Osteoblast (primary cell): ENCODE measurements around the gene GREB1. TPM values are rescaled to one million over a fixed set of nuclear protein-coding genes. Genes with fewer than 3 reads are reported as not detected.

Experiments used
- DNase-seq: peaks from one replicate; pipeline ENCODE4 v3.0.0; 2011; ENCODE audit warnings: low spot score, mixed read lengths; ENCODE audit not compliant: insufficient read length; ENCODE audit errors: missing footprints
- H2AFZ ChIP-seq: 2 replicates; pipeline ENCODE4 v1.6.0; 2011; ENCODE audit warnings: mild to moderate bottlenecking, low read length
- H3K27ac ChIP-seq: 2 replicates; pipeline ENCODE4 v1.5.1; 2011; ENCODE audit warnings: mild to moderate bottlenecking, low read depth, low read length, moderate library complexity
- H3K27me3 ChIP-seq: 2 replicates; pipeline ENCODE4 v1.6.0; 2012; ENCODE audit warnings: mild to moderate bottlenecking, control low read depth, inconsistent platforms, low read length, moderate library complexity; ENCODE audit not compliant: insufficient read depth
- H3K36me3 ChIP-seq: 2 replicates; pipeline ENCODE4 v1.5.1; 2011; ENCODE audit warnings: mild to moderate bottlenecking, low read length, control low read depth, moderate library complexity; ENCODE audit not compliant: insufficient read depth
- H3K4me1 ChIP-seq: 2 replicates; pipeline ENCODE4 v1.5.1; 2011; ENCODE audit warnings: mild to moderate bottlenecking, low read length, control low read depth, moderate library complexity; ENCODE audit not compliant: insufficient read depth
- H3K4me2 ChIP-seq: 2 replicates; pipeline ENCODE4 v1.6.0; 2011; ENCODE audit warnings: mild to moderate bottlenecking, low read length; ENCODE audit not compliant: insufficient read depth
- H3K4me3 ChIP-seq: fragments of 200-600 bp; sonication (generic); 3 replicates; pipeline ENCODE4 v1.5.1; 2012; ENCODE audit warnings: mild to moderate bottlenecking, low read length, inconsistent platforms; ENCODE audit not compliant: insufficient read depth
- H3K79me2 ChIP-seq: 2 replicates; pipeline ENCODE4 v1.6.0; 2012; ENCODE audit warnings: mild to moderate bottlenecking, low read length, control low read depth, inconsistent platforms; ENCODE audit not compliant: insufficient read depth
- H3K9me3 ChIP-seq: 2 replicates; pipeline ENCODE4 v1.5.1; 2011; ENCODE audit warnings: low read depth, low read length, control low read depth
- H4K20me1 ChIP-seq: 2 replicates; pipeline ENCODE4 v1.6.0; 2012; ENCODE audit warnings: mild to moderate bottlenecking, low read length, control low read depth; ENCODE audit not compliant: insufficient read depth
- total RNA-seq: library from RNA; depleted of rRNA; stranded (reverse); fragments of >200 nt; gene quantifications from 2 replicates; pipeline ENCODE4 v1.2.3, GENCODE V29; 2012
- TF ChIP-seq, protein P1 (sequence below): IDR thresholded peaks from 2 replicates; pipeline ENCODE4 v1.5.1; 2011; ENCODE audit warnings: mild to moderate bottlenecking, low read depth, low read length, moderate library complexity; ENCODE audit errors: extremely low read depth

Gene GREB1
- total RNA-seq, 1 donor: 1.1 TPM

DNA sequence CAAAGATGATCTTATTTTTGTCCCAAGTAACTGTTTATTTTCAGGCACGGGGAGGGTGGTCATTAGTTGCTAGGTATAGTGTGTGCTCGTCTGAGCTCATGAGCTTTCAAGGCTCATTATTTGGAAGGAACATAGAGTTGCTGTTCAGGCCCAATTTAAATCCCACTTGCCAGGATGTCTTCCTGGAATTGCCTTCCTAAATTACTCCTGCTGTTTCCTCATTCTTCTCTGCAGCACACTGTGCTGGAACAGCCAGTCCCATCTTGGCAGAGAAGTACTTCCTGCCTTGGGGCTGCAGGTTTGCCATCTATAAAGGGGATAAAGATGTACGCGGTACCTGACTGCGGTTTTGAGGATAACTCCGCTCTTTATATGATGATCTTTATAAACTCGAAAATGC lies 37.3 kb downstream of the GREB1 start:
- H3K27ac ChIP-seq: no peak overlapping the region
- H3K4me2 ChIP-seq: no peak overlapping the region
- DNase-seq: no peak
- TF ChIP-seq, protein P1, sequence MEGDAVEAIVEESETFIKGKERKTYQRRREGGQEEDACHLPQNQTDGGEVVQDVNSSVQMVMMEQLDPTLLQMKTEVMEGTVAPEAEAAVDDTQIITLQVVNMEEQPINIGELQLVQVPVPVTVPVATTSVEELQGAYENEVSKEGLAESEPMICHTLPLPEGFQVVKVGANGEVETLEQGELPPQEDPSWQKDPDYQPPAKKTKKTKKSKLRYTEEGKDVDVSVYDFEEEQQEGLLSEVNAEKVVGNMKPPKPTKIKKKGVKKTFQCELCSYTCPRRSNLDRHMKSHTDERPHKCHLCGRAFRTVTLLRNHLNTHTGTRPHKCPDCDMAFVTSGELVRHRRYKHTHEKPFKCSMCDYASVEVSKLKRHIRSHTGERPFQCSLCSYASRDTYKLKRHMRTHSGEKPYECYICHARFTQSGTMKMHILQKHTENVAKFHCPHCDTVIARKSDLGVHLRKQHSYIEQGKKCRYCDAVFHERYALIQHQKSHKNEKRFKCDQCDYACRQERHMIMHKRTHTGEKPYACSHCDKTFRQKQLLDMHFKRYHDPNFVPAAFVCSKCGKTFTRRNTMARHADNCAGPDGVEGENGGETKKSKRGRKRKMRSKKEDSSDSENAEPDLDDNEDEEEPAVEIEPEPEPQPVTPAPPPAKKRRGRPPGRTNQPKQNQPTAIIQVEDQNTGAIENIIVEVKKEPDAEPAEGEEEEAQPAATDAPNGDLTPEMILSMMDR: no peak
- no peaks in the 10 kb centered on the region for H3K36me3 ChIP-seq
- no peaks in the 10 kb centered on the region for H3K27me3 ChIP-seq
- H3K79me2 ChIP-seq: no peaks in the 10 kb centered on the region
- H2AFZ ChIP-seq: no peak overlapping the region
- H3K4me3 ChIP-seq: no peak overlapping the region
- no peaks in the 10 kb centered on the region for H4K20me1 ChIP-seq
- no peaks in the 10 kb centered on the region for H3K4me1 ChIP-seq
- H3K9me3 ChIP-seq: no peaks in the 10 kb centered on the region

DNA sequence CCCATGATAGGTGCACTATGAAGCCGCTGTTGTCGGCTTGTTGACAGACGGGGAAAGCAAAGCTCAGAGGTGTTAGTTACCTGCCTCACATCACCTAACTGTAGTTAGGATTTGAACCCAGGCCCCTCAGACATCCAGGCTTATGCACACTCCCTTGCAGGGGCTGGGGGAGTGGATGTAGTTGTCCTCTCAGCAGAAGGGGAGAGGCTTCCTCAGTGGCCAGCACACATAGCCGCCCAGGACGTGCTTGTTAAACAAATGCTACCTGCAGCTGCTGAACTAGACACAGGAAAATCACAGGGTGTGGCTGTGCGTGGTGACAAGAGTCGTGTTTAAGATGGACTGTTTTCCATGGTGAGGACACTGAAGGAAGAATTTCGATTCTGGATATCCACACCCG lies 39.2 kb downstream of the GREB1 start:
- Histone ChIP-seq H4K20me1 (no peaks in the 10 kb centered on the region), H3K79me2 (no peaks in the 10 kb centered on the region), H3K4me1 (no peaks in the 10 kb centered on the region), H3K9me3 (no peaks in the 10 kb centered on the region), H3K4me3 (no peak overlapping the region), H3K27ac (no peak overlapping the region), H3K4me2 (no peak overlapping the region), H2AFZ (no peak overlapping the region), H3K36me3 (no peaks in the 10 kb centered on the region), H3K27me3 (no peaks in the 10 kb centered on the region)
- DNase-seq: peak; percentile 69
- TF ChIP-seq, protein P1: no peak

DNA sequence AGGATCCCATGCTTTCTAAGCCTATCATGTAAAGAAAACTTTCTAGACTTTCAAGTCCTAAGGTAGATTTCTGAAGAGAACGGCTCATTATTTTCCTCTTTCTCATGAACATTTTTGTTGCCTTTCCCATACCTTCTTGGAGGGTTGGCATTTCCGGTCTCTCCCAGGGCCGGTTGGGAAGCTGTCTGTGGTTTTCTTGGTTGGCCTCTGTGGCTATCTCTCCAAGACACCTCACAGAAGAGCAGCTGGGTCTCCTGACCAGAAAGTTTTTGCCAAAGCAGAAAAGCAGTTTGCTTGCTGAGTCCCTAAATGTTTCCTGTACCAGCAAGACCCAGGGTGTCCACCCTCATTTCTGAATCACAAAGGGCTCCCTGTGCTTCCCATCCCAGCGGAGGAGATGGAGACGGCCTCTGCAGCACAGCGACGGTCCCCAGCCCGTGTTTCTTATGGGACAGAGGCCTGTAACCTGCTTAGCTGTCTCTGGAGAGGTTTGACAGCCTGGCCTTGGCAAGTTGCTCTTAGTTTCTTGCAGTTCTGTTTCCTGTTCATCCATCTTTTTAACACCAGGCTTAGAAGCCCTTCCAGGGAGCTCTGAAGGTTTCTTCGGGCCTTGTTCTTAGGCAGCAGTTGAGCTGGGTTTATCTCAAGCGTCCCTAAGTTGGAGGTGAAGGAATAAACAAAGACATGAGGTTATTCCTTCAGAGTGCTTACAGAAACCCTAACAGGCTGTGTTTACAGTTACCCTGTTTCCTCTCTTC lies 39.8 kb downstream of the GREB1 start:
- Histone ChIP-seq H3K36me3 (no peaks in the 10 kb centered on the region), H3K4me3 (no peak overlapping the region), H3K27ac (no peak overlapping the region), H3K9me3 (no peaks in the 10 kb centered on the region), H2AFZ (no peak overlapping the region), H4K20me1 (no peaks in the 10 kb centered on the region), H3K79me2 (no peaks in the 10 kb centered on the region), H3K27me3 (no peaks in the 10 kb centered on the region), H3K4me2 (no peak overlapping the region), H3K4me1 (no peaks in the 10 kb centered on the region)
- TF ChIP-seq, protein P1: no peak
- no peak for DNase-seq

DNA sequence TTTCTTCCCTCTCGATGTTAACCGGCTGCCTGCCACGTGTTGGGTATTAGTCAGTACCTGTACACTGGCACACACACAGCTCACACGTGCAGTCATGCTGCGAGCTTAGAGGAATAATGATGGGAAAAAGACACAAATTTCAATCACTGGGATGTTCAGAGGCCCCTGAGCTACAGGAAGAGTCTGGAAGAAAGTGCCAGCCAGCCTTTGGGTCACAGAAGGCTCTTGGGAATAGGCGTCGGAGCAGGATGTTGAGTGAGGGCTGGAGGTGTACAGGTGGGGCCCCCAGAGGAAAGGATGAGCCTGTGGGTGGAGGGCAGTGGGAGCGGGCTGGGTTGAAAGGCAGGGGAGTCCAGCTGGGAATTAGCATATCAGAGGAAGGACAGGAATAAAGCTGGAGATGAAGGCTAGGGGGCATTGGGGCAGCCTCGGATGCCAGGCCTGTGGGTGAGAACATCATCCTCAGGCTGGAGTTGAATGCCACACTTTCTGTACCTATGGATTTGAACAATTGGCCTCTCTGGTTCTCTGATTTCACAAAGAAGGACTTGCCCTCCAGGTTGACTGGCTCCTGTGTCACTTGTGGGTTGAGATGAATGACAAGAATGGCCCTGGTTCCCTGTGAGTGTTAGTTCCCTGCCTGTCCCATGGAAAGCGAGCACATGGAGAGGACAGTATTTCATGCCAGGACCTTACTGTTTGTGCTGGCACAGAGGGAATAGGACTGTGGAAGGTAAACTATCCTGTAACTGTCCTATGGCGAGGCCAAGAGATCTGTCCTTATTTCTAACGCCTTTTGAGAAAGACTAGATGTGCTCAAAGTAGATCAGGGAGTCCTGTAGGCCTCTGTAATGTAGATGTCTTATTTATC lies 40.6 kb downstream of the GREB1 start:
- Histone ChIP-seq H3K4me3 (no peak overlapping the region), H3K9me3 (no peaks in the 10 kb centered on the region), H3K4me2 (no peak overlapping the region), H3K4me1 (no peaks in the 10 kb centered on the region), H2AFZ (no peak overlapping the region), H4K20me1 (no peaks in the 10 kb centered on the region), H3K36me3 (no peaks in the 10 kb centered on the region), H3K79me2 (no peaks in the 10 kb centered on the region), H3K27ac (no peak overlapping the region), H3K27me3 (no peaks in the 10 kb centered on the region)
- TF ChIP-seq, protein P1: no peak
- no peak for DNase-seq
